Left forelimb (tissue), 1 donor: Measurements from ENCODE around the gene SRSF1.

Experiments used
- DNase-seq: peaks from one replicate; pipeline ENCODE4 v3.0.0-alpha.2; 2018; ENCODE audit warnings: low spot score

Gene SRSF1

GRCh38 chr17:57965521-57966160 lies 41.4 kb downstream of the SRSF1 start:
- DNase-seq: no peak

- DNase-seq: no peak
Measured at GRCh38 chr17:57963149-57963511, 43.9 kb downstream of the SRSF1 start.

GRCh38 chr17:57962279-57963148 lies 44.5 kb downstream of the SRSF1 start:
- no peak for DNase-seq

GRCh38 chr17:57959929-57960328 lies 47.1 kb downstream of the SRSF1 start:
- no peak for DNase-seq

GRCh38 chr17:57958391-57958790 lies 48.7 kb downstream of the SRSF1 start:
- DNase-seq: peak; percentile 31

- peak; percentile 17 for DNase-seq
Measured at GRCh38 chr17:57957886-57958285, 49.2 kb downstream of the SRSF1 start.

- peak; percentile 40 for DNase-seq
Measured at GRCh38 chr17:57957120-57957850, 49.8 kb downstream of the SRSF1 start.

GRCh38 chr17:57956291-57957119 lies 50.5 kb downstream of the SRSF1 start:
- peak; percentile 59 for DNase-seq

GRCh38 chr17:57955183-57955931 lies 51.7 kb downstream of the SRSF1 start, which contains the start of gene CUEDC1:
Gene CUEDC1 (minus strand): TSS chr17:57955412. CDS start chr17:57885564, 69,848 bp downstream.
- DNase-seq: peak; percentile 88

GRCh38 chr17:57954397-57955182 lies 52.5 kb downstream of the SRSF1 start:
- DNase-seq: peak; percentile 78

- no peak for DNase-seq
Measured at GRCh38 chr17:57953705-57954396, 53.2 kb downstream of the SRSF1 start.
